ENCODE data around the gene RAB14.

The RAB14 gene

DNA sequence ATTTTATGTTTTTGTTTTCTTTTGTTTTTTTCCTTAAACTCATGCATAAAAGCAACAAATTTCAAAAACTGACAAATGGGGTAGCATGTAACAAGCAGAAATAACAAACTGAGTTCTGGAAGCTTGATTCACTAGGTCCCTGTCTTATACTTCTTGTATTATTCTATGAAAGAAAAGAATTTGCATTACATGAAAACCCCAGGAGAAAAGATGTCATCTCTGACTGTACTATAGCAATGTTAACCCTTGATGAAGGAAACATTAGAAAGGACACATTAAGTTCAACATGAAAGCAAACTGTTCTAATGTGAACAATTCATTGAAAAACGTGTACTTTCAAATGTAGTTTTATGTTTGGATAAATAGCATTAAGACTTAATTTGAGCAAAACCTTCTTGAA lies 9.2 kb downstream of the RAB14 start:
- DNase-seq (ENCODE audit: low read depth) = no peak
- TF ChIP-seq CTCF (conservative IDR thresholded peaks at IDR 0.05; ENCODE audit: low read depth, low read length) = no peak
- no peak overlapping the region for H3K4me3 ChIP-seq (ENCODE audit: low read depth, low read length)

DNA sequence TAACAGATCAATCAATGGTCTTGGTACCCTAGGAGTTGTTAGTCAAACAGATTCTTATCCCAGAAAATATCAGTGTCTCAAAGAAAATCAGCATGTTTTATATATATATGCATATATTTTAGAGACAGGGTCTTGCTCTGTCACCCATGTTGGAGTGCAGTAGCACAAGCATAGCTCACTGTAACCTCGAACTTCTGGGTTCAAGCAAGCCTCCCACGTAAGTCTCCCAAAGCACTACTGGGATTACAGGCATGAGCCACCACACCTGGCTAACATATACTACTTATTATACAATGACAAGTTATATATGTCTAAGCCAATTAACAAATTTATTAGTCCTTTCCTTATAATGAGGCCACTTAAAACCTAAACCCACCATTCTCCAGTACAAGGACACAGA lies 10.4 kb downstream of the RAB14 start:
- H3K4me3 ChIP-seq (ENCODE audit: low read depth, low read length) = no peak overlapping the region
- TF ChIP-seq CTCF (conservative IDR thresholded peaks at IDR 0.05; ENCODE audit: low read depth, low read length) = no peak
- no peak for DNase-seq (ENCODE audit: low read depth)

DNA sequence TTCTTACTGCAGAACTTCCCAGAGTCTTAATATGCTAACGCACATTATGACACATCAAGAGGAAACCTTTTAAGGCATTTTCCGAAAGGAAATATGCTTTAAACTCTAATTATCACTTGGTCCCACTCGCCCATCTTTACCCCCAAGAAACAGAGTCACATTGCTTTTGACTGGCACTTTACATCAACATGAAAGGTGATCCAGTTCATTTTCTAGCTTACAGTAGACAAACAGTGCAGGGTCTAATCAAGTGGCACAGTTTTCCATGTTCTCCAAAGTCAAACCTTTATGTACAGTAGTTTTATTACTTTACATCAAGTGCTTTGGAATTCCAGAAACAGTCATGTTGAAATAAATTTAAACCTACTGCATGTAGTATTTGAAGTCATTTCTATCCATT lies 12.0 kb downstream of the RAB14 start:
- TF ChIP-seq CTCF (conservative IDR thresholded peaks at IDR 0.05; ENCODE audit: low read depth, low read length) = no peak
- no peak for DNase-seq (ENCODE audit: low read depth)
- no peak overlapping the region for H3K4me3 ChIP-seq (ENCODE audit: low read depth, low read length)

- no peak overlapping the region for H3K4me3 ChIP-seq (ENCODE audit: low read depth, low read length)
- DNase-seq (ENCODE audit: low read depth) = no peak
- TF ChIP-seq CTCF (conservative IDR thresholded peaks at IDR 0.05; ENCODE audit: low read depth, low read length) = no peak
Measured at GRCh38 chr9:121189006-121189405, 12.7 kb downstream of the RAB14 start.

- no peak for TF ChIP-seq CTCF (conservative IDR thresholded peaks at IDR 0.05; ENCODE audit: low read depth, low read length)
- DNase-seq (ENCODE audit: low read depth) = peak; percentile 27
- no peak overlapping the region for H3K4me3 ChIP-seq (ENCODE audit: low read depth, low read length)
Measured at GRCh38 chr9:121187636-121188305, 13.9 kb downstream of the RAB14 start.

DNA sequence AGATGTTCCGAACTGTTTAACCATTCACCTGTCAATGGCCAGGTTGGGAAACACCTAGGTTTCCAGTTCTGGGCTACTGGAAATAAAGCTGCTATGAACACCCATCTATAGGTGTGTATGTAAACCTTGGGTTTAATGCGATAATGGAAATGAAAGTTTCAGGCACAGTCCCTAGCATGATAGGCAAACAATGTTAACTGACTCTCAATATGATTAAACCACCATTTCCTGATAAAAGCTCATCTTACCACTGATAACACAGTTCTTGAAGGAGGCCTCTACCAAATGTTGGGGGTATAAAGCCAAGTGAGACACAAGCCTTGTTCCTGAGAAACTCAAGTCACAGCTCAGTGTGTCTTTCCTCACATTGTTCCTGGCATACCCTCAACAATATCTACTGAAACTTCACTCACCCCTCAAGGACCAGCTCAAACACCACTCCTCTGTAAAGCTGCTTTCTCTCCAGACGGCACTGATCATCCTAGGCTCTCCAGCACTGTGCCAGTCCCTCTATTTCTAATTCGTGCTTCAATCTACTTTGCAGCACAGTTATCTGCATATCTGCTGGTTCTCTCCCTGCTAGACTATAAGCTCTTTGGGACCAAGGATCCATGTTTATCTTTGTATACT lies 15.8 kb downstream of the RAB14 start:
- no peak for DNase-seq (ENCODE audit: low read depth)
- TF ChIP-seq CTCF (conservative IDR thresholded peaks at IDR 0.05; ENCODE audit: low read depth, low read length) = no peak
- H3K4me3 ChIP-seq (ENCODE audit: low read depth, low read length) = no peak overlapping the region

GRCh38 chr9:121185178-121185745 lies 16.4 kb downstream of the RAB14 start:
- DNase-seq (ENCODE audit: low read depth) = no peak
- H3K4me3 ChIP-seq (ENCODE audit: low read depth, low read length) = no peak overlapping the region
- TF ChIP-seq CTCF (conservative IDR thresholded peaks at IDR 0.05; ENCODE audit: low read depth, low read length) = no peak

Data from choroid plexus epithelial cell (primary cell).